ENCODE results near the gene EPHA6.
"Not testable (repeated sequence)": the region's sequence is repeated elsewhere in the genome, so short reads cannot be mapped to it uniquely, and the experiment has no call there.

Gene EPHA6

DNA sequence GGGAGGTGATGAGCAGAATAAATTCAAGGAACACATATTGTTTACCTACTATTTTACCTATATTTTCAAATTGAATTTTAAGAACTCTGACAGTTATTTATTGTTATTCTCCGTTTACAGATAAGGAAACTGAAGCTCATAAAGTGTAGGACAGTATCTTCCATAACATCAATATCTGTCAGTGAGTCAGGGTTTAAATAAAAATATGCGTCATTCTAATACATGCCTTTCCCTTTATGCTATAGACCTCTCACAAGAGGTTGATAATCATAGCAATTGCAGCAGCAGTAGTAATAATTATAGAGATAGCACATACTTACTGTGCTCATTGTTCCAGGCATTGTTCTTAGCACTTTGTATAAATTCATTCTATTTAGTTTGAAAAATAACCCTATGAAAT, 101.1 kb downstream of the EPHA6 start:
- DNase-seq (ENCODE audit: low read depth, low spot score) = no peak

DNA sequence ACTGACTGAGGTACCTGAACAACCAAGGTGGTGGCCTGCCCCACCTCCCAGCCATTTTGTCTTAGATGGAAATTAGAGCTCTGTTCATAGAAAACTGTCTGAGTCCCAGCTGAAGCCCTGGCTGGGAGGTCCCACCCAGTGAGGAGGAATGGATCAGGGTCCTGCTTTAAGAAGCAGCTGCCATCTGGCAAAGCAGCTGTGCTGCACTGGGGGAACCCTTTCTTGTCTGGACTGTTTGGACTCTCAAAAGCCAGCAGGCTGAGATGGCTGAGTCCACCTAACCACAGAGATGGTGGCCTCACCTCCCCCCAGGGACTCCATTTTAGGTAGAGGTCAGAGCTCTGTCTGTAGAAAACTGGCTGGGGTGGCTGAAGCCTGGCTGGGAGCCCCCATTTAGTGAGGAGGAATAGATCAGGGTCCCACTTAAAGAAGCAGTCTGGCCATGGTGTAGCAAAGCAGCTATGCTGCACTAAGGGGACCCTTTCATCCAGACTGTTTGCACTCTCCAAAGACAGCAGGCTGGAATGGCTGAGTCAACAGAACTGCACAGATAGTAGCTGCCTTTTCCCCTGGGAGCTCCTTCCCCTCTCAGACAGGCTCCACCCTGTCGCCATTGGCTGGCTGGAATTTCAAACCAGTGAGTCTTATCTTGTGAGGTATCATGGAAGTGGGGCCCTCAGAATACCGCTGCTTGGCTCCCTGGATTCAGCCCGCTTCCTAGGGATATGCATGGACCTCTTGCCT, 116.9 kb downstream of the EPHA6 start:
- DNase-seq (ENCODE audit: low read depth, low spot score) = no peak

GRCh38 chr3:96942131-96942530, 127.7 kb downstream of the EPHA6 start:
- DNase-seq (ENCODE audit: low read depth, low spot score) = not testable (repeated sequence)

GRCh38 chr3:96958856-96959255, 144.5 kb downstream of the EPHA6 start:
- DNase-seq (ENCODE audit: low read depth, low spot score) = no peak

DNA sequence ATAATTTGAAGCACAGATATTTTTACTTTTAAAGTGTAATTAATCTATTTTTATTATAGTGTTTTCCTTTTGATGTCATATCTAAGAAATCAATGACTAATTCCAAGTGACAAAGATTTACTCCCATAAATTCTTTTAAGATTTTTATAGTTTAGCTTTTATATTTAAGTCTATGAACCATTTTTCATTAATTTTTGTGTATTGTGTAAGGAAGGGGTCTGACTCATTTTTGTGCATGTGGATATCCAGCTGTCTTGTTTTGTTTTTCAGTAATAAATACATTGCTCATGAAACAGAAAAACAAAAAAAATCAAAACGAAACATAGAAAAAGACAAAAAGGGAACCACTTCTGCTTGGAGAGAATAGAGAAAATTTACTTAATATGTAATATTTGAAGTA, 145.1 kb downstream of the EPHA6 start:
- no peak for DNase-seq (ENCODE audit: low read depth, low spot score)

GRCh38 chr3:96959901-96960641, 145.7 kb downstream of the EPHA6 start:
- DNase-seq (ENCODE audit: low read depth, low spot score) = no peak

- DNase-seq (ENCODE audit: low read depth, low spot score) = no peak
Measured at GRCh38 chr3:96960661-96961330, 146.4 kb downstream of the EPHA6 start.

DNA sequence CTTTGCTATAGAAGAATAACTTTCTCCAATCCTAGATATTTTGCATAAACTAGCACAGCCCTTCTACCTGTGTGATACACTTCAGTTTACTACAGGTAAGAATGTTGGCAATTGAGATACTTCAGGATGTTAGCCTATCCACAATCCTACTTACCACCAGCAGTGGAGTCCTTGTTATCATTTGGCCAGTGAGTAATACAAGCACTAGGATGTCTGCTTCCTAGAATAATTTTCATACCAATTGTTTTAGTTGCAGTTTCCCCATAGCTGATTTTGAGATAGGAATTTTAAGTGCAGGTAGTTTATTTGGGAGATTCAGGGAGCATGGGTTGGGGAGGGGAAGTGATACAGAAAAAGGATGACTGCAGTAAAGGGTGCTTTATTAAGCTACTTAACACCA, 147.2 kb downstream of the EPHA6 start:
- DNase-seq (ENCODE audit: low read depth, low spot score) = no peak

DNA sequence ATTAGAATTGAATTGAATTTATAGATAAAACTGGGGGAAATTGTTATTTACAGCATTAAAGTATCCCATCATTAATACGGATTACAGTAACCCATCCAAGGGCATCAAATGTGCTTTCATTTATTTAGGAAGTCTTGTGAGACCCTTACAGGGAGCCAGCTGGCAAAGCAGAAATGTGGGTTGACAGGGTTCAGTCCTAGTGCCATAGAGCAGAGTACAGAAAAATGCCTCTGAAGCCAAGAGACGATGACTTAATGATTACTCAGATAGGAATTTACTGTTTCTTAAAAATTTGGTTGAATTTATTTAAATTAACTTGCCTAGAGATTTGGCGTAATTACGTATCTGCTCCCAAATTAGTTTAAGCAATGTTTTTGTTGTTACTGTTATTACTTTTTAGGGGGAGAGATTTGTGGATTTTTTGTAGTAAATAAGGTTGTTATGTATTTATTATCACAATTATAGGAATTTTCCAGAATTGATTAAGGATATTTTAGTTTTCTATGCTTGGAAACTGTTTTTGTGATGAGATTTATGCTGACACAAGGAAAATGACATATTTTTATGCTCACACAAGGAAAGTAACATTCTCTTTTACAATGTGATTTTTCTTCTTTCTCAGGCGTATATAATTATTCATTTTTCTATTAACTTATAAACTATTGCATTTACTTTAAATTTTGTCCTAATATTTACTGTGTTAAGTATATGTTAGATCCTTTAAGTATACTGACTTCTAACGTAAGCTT, 152.0 kb downstream of the EPHA6 start:
- DNase-seq (ENCODE audit: low read depth, low spot score) = no peak

GRCh38 chr3:96970211-96970610, 155.8 kb downstream of the EPHA6 start:
- no peak for DNase-seq (ENCODE audit: low read depth, low spot score)

DNA sequence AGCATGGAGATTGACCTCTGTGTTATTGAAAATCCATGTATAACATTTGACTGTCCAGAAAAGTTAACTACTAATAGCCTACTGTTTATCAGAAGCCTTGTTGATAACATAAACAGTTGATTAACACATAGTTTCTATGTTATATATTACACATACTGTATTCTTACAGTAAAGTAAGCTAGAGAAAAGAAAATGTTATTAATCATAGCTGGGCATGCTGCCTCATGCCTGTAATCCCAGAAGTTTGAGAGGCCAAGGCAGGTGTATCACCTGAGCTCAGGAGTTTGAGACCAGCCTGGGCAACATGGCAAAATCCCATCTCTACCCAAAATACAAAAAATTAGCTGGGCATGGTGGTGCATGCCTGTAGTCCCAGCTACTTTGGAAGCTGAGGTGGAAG, 163.3 kb downstream of the EPHA6 start:
- no peak for DNase-seq (ENCODE audit: low read depth, low spot score)

- not testable (repeated sequence) for DNase-seq (ENCODE audit: low read depth, low spot score)
Measured at GRCh38 chr3:96983716-96984115, 169.3 kb downstream of the EPHA6 start.

GRCh38 chr3:96986241-96986640, 171.8 kb downstream of the EPHA6 start:
- no peak for DNase-seq (ENCODE audit: low read depth, low spot score)

- DNase-seq (ENCODE audit: low read depth, low spot score) = no peak
Measured at GRCh38 chr3:96991231-96991630, 176.8 kb downstream of the EPHA6 start.

GRCh38 chr3:96991800-96992365, 177.5 kb downstream of the EPHA6 start:
- DNase-seq (ENCODE audit: low read depth, low spot score) = no peak

DNA sequence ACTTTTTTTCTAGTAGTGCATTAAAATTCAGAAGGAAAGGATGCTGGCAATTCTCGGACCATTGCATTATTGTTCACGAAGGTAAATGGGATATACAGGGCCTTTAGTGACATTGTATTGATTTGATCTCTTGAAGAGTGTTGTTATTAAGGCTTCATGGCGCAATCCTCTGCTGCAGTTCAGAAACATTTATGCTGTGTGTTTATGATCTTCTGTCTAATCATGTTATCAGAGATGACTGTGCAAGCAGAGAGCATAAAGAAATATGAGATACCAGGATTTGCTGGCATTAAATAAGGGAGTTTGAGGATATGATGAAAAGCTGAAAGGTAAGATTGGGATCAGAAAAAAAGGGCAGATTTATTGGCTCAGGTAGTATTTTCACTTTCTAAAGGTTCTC, 180.6 kb downstream of the EPHA6 start:
- no peak for DNase-seq (ENCODE audit: low read depth, low spot score)

DNA sequence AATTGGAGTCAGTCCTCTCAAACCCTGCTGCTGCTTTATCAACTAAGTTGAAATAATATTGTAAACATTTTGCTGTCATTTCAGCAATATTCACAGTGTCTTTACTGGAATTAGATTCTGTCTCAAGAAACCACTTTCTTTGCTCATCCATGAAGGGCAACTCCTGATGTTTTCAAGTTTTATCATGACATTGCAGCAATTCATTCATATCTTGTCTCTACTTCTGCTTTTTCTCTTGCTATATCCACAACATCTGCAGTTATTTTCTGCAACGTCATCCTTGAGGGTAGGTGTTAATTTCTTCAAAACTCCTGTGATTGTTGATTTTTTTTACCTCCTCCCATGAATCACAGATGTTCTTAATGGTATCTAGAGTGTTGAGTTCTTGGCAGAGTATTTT, 181.6 kb downstream of the EPHA6 start:
- no peak for DNase-seq (ENCODE audit: low read depth, low spot score)

DNA sequence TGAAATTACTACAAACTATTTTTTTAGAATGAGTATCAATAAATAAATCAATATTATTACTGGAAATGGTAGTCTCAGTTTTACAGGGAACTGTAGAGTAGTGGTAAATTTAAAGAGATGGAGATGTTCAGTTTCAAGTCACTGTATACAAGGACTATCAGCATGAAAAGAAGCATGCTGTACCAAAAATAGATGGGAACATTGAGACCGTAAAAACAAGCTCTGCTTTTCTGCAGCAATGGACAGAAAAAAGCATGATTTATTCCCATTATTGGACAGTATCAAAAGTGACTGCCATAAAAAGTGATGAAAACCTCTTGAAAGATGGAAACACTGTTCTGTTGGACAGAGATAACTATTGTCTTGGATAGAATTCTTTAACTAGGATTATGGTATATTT, 187.2 kb downstream of the EPHA6 start:
- DNase-seq (ENCODE audit: low read depth, low spot score) = no peak

DNA sequence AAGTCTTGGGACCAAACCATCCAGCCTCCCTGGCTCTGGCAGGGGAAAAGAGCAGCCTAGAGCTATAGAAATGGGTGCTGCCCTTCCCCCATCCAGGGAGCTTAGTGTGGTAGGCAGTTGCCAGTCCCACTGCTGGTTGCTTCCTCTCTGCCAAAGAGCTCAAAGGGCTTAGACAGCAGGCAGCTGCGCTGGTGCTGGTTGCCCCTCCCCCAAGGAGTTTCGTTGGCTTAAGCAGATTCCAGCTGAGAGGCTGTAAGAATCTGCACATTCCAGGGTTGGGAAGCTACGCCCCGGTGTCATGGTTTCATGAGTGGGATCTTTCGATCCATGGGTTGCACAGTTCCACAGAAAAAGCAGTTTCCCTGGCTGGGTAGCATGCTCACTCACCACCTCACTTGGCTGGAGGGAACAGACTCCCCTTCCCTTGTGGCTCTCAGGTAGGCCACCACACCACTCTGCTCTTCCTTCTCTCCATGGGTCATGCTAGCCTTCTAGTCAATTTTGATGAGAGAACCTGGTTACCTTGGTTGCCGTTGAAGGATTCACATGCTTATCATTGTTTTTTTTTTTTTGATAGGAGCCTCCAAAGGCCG, 195.1 kb downstream of the EPHA6 start:
- DNase-seq (ENCODE audit: low read depth, low spot score) = no peak

GRCh38 chr3:97010881-97011657, 196.7 kb downstream of the EPHA6 start:
- no peak for DNase-seq (ENCODE audit: low read depth, low spot score)
